ENCODE data around the gene RNF148. TPM values are rescaled to one million over a fixed set of nuclear protein-coding genes. Genes with fewer than 3 reads are reported as not detected.

RNF148 gene
- total RNA-seq, 1 donor from 2014 or later = not detected

GRCh38 chr7:122676466-122676865 lies 26.3 kb downstream of the RNF148 start:
- H3K4me3 Mint-ChIP-seq = no peak overlapping the region
- POLR2A ChIA-PET = no interaction called here
- no peaks in the 10 kb centered on the region for H3K27me3 Mint-ChIP-seq

GRCh38 chr7:122675621-122676020 lies 27.1 kb downstream of the RNF148 start:
- Mint-ChIP-seq H3K4me1 (no peaks in the 10 kb centered on the region), H3K9me3 (no peaks in the 10 kb centered on the region), H3K4me3 (no peak overlapping the region), H3K27ac (no peak overlapping the region), H3K27me3 (no peaks in the 10 kb centered on the region), H3K36me3 (ENCODE audit: low read depth) (no peaks in the 10 kb centered on the region)
- no peak for ATAC-seq (ENCODE audit: low read depth)
- DNase-seq = no peak
- ChIA-PET CTCF (no interaction called here), POLR2A (no interaction called here)
- intact Hi-C loops (cut with micrococcal nuclease) = no loop called here
- no peak for TF ChIP-seq CTCF (IDR thresholded peaks at IDR 0.05)

More at GRCh38 chr7:122676466-122676865, 26.3 kb downstream of the RNF148 start:
- intact Hi-C loops (cut with micrococcal nuclease) = no loop called here
- ATAC-seq (ENCODE audit: low read depth) = no peak
- TF ChIP-seq CTCF (IDR thresholded peaks at IDR 0.05) = no peak
- CTCF ChIA-PET = no interaction called here
- no peaks in the 10 kb centered on the region for H3K9me3 Mint-ChIP-seq
- H3K4me1 Mint-ChIP-seq = no peaks in the 10 kb centered on the region
- no peak for DNase-seq
- no peak overlapping the region for H3K27ac Mint-ChIP-seq
- no peaks in the 10 kb centered on the region for H3K36me3 Mint-ChIP-seq (ENCODE audit: low read depth)

GRCh38 chr7:122675011-122675410 lies 27.7 kb downstream of the RNF148 start:
- intact Hi-C loops (cut with micrococcal nuclease) = no loop called here
- TF ChIP-seq CTCF (IDR thresholded peaks at IDR 0.05) = no peak
- peaks cover 1% of the 10 kb centered on the region for H3K9me3 Mint-ChIP-seq
- ATAC-seq (ENCODE audit: low read depth) = no peak
- H3K27me3 Mint-ChIP-seq = no peaks in the 10 kb centered on the region
- ChIA-PET POLR2A (no interaction called here), CTCF (no interaction called here)
- H3K4me3 Mint-ChIP-seq = no peak overlapping the region
- DNase-seq = no peak
- H3K36me3 Mint-ChIP-seq (ENCODE audit: low read depth) = no peaks in the 10 kb centered on the region
- no peak overlapping the region for H3K27ac Mint-ChIP-seq
- no peaks in the 10 kb centered on the region for H3K4me1 Mint-ChIP-seq

GRCh38 chr7:122674502-122674901 lies 28.2 kb downstream of the RNF148 start:
- intact Hi-C loops (cut with micrococcal nuclease) = no loop called here
- DNase-seq (no peak), ATAC-seq (ENCODE audit: low read depth) (no peak)
- no peak overlapping the region for H3K4me3 Mint-ChIP-seq
- no peak overlapping the region for H3K27ac Mint-ChIP-seq
- ChIA-PET CTCF (no interaction called here), POLR2A (no interaction called here)
- TF ChIP-seq CTCF (IDR thresholded peaks at IDR 0.05) = no peak
- H3K9me3 Mint-ChIP-seq = peaks cover 6% of the 10 kb centered on the region
- no peaks in the 10 kb centered on the region for H3K4me1 Mint-ChIP-seq
- H3K36me3 Mint-ChIP-seq (ENCODE audit: low read depth) = no peaks in the 10 kb centered on the region
- no peaks in the 10 kb centered on the region for H3K27me3 Mint-ChIP-seq

GRCh38 chr7:122673951-122674350 lies 28.8 kb downstream of the RNF148 start:
- no peak for TF ChIP-seq CTCF (IDR thresholded peaks at IDR 0.05)
- Mint-ChIP-seq H3K36me3 (ENCODE audit: low read depth) (no peaks in the 10 kb centered on the region), H3K9me3 (peaks cover 6% of the 10 kb centered on the region), H3K27ac (no peak overlapping the region), H3K27me3 (no peaks in the 10 kb centered on the region), H3K4me1 (no peaks in the 10 kb centered on the region), H3K4me3 (no peak overlapping the region)
- CTCF ChIA-PET = no interaction called here
- POLR2A ChIA-PET = no interaction called here
- no peak for DNase-seq
- ATAC-seq (ENCODE audit: low read depth) = no peak
- intact Hi-C loops (cut with micrococcal nuclease) = no loop called here
